AG10803 (cell line): ENCODE data around the gene CYLD.

Experiments
- DNase-seq: peaks from one replicate; pipeline ENCODE4 v3.0.0; 2010; ENCODE audit warnings: low read depth
- H3K4me3 ChIP-seq: 2 replicates; pipeline ENCODE4 v1.5.1; 2011; ENCODE audit warnings: mild to moderate bottlenecking, low read length, control low read depth
- TF ChIP-seq, protein P1 (sequence below): conservative IDR thresholded peaks from 2 replicates; pipeline ENCODE4 v1.5.1; 2011; ENCODE audit warnings: mild to moderate bottlenecking, low read length, control low read depth, inconsistent platforms

The CYLD gene

GRCh38 chr16:50718761-50719400 is 23.0 kb upstream of the CYLD start:
- no peak for DNase-seq
- no peak overlapping the region for H3K4me3 ChIP-seq
- TF ChIP-seq, protein P1, sequence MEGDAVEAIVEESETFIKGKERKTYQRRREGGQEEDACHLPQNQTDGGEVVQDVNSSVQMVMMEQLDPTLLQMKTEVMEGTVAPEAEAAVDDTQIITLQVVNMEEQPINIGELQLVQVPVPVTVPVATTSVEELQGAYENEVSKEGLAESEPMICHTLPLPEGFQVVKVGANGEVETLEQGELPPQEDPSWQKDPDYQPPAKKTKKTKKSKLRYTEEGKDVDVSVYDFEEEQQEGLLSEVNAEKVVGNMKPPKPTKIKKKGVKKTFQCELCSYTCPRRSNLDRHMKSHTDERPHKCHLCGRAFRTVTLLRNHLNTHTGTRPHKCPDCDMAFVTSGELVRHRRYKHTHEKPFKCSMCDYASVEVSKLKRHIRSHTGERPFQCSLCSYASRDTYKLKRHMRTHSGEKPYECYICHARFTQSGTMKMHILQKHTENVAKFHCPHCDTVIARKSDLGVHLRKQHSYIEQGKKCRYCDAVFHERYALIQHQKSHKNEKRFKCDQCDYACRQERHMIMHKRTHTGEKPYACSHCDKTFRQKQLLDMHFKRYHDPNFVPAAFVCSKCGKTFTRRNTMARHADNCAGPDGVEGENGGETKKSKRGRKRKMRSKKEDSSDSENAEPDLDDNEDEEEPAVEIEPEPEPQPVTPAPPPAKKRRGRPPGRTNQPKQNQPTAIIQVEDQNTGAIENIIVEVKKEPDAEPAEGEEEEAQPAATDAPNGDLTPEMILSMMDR = no peak

DNA sequence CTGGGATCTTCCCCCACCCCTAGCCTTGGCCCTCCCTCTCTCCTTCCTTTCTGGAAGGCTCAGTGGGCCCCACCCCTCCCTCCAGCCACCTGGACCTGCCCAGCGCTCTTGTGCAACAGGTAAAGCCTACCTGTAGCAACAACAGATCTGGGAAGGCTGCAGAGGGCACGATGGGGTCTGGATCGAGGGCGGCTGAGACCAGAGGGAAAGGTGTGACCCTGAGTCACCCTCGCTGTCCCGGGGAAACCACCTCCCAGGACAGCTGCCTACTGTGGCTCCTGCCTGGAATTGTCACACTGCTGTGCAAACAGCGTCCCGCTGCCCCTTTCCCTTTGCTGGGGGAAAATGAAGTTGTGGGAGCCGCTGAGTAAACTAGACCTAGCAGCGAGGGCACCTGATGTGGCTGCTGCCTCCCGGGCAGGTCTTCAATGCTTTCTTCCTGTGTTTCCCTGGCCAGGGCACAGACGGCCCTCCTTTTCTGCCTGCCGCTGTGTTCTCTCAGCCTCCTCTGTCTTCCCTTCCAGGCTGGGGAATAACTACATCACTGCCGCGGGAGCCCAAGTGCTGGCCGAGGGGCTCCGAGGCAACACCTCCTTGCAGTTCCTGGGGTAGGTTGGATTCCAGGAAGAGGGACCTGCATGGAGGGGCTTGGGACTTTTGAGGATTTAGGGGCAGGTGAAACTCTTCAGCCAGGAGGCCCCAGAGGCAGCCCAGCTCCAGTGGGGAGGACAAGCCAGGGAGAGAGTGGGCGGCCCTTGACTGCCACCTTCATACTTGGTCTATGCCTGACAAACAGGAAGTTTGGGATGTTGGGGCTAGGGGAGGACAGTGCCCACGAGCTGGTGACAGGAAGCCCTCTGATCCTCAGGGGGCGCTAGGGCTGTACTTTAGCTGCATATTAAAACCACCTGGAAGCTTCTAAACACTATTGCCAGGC is 22.2 kb upstream of the CYLD start:
- DNase-seq = no peak
- TF ChIP-seq, protein P1 = no peak

GRCh38 chr16:50721549-50722404 is 20.1 kb upstream of the CYLD start:
- no peak for DNase-seq
- TF ChIP-seq, protein P1 = no peak
- H3K4me3 ChIP-seq = no peak overlapping the region

More for the DNA sequence above, 22.2 kb upstream of the CYLD start:
- no peak overlapping the region for H3K4me3 ChIP-seq

DNA sequence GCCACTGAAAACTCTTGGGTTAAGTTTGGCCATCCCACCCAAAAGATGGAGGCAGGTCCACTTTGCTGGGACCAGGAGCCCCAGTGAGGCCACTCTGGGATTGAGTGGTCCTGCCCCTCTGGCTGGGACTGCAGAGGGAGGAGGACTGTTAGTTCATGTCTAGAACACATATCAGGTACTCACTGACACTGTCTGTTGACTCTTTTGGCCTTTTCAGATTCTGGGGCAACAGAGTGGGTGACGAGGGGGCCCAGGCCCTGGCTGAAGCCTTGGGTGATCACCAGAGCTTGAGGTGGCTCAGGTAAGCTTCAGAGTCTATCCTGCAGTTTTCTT is 19.5 kb upstream of the CYLD start:
- H3K4me3 ChIP-seq = no peak overlapping the region
- TF ChIP-seq, protein P1 = no peak
- DNase-seq = no peak

- TF ChIP-seq, protein P1 = no peak
- H3K4me3 ChIP-seq = no peak overlapping the region
- DNase-seq = no peak
These were observed 18.9 kb upstream of the CYLD start for GRCh38 chr16:50722960-50723359.

DNA sequence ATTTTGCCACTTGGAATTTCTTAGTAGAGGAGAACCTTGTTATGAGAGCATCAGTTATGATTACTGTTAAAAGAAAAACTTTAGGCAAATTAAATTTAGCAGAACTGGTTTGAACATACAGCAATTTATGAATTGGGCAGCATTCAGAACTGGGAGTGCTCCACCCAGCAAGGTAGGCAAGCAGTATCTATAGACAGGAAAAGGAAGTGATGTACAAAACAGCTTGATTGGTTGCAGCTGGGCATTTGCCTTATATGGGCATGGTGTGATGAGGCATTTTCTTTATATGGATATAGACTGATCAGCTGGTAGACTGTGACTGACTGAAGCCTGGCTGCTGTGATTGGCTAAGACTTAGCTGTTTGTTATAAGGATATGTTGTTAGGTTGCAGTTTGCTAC is 17.6 kb upstream of the CYLD start:
- no peak for DNase-seq

More for the DNA sequence above, 17.6 kb upstream of the CYLD start:
- TF ChIP-seq, protein P1 = no peak
- no peak overlapping the region for H3K4me3 ChIP-seq
